Parathyroid adenoma (tissue), 2 donors: ENCODE measurements around the gene POLK.

Experiments
- H2AFZ ChIP-seq: fragments of 300-600 bp; sonication (generic); one replicate; pipeline ENCODE4 v1.7.0; 2017; ENCODE audit warnings: antibody characterized with exemption, mild to moderate bottlenecking
- H3K27ac ChIP-seq: fragments of 300-600 bp; sonication (generic); one replicate; pipeline ENCODE4 v1.7.0; 2017
- H3K27me3 ChIP-seq: fragments of 300-600 bp; sonication (generic); one replicate; pipeline ENCODE4 v1.7.0; 2017; ENCODE audit warnings: low read length; ENCODE audit not compliant: control insufficient read depth, insufficient read depth
- H3K36me3 ChIP-seq: fragments of 300-600 bp; sonication (generic); one replicate; pipeline ENCODE4 v1.7.0; 2017; ENCODE audit warnings: low read length; ENCODE audit not compliant: control insufficient read depth, insufficient read depth
- H3K4me1 ChIP-seq: fragments of 300-600 bp; sonication (generic); one replicate; pipeline ENCODE4 v1.7.0; 2017; ENCODE audit warnings: control low read depth
- H3K4me2 ChIP-seq: fragments of 300-600 bp; sonication (generic); one replicate; pipeline ENCODE4 v1.7.0; 2017; ENCODE audit warnings: low read length
- H3K4me3 ChIP-seq: fragments of 300-600 bp; sonication (generic); one replicate; pipeline ENCODE4 v1.7.0; 2017; ENCODE audit warnings: low read depth, low read length
- H3K79me2 ChIP-seq: fragments of 300-600 bp; sonication (generic); one replicate; pipeline ENCODE4 v1.7.0; 2017; ENCODE audit warnings: control low read depth
- H3K9ac ChIP-seq: fragments of 300-600 bp; sonication (generic); one replicate; pipeline ENCODE4 v1.7.0; 2017; ENCODE audit warnings: mild to moderate bottlenecking
- H3K9me3 ChIP-seq: fragments of 300-600 bp; sonication (generic); one replicate; pipeline ENCODE4 v1.7.0; 2017; ENCODE audit warnings: low read length; ENCODE audit not compliant: control insufficient read depth
- TF ChIP-seq, protein P1 (sequence below): fragments of 300-600 bp; sonication (generic); IDR thresholded peaks from one replicate; pipeline ENCODE4 v1.7.0; 2017; ENCODE audit warnings: antibody characterized with exemption, mild to moderate bottlenecking
- donor health status: primary hyperparathyroidism.

Gene POLK

DNA sequence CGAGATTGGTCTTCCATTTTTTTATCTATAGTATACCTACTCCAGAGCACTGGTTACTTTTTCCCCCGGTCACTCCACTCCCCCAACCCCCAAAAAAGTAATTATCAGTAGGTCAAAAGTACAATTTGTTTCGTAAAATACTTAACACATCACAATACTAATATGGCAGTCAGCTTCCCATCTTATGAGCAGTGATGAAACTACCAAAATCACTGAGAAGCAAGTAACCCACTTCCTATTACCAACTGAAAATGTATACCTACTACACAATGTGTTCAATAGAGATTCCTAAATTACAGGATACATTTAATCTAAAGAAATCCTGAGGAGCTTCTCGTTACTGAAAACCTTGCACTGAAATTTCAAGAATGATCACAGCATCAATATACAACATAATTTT lies 2.1 kb upstream of the POLK start:
- Histone ChIP-seq H3K36me3 (no peaks in the 10 kb centered on the region), H3K27me3 (no peaks in the 10 kb centered on the region), H3K4me1 (peaks cover 13% of the 10 kb centered on the region), H3K79me2 (peaks cover 52% of the 10 kb centered on the region), H3K9ac (no peak overlapping the region), H3K27ac (no peak overlapping the region), H3K9me3 (no peaks in the 10 kb centered on the region), H3K4me3 (peak overlapping the region; percentile 90), H3K4me2 (peak overlapping the region; percentile 79), H2AFZ (no peak overlapping the region)
- TF ChIP-seq, protein P1, sequence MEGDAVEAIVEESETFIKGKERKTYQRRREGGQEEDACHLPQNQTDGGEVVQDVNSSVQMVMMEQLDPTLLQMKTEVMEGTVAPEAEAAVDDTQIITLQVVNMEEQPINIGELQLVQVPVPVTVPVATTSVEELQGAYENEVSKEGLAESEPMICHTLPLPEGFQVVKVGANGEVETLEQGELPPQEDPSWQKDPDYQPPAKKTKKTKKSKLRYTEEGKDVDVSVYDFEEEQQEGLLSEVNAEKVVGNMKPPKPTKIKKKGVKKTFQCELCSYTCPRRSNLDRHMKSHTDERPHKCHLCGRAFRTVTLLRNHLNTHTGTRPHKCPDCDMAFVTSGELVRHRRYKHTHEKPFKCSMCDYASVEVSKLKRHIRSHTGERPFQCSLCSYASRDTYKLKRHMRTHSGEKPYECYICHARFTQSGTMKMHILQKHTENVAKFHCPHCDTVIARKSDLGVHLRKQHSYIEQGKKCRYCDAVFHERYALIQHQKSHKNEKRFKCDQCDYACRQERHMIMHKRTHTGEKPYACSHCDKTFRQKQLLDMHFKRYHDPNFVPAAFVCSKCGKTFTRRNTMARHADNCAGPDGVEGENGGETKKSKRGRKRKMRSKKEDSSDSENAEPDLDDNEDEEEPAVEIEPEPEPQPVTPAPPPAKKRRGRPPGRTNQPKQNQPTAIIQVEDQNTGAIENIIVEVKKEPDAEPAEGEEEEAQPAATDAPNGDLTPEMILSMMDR: no peak

DNA sequence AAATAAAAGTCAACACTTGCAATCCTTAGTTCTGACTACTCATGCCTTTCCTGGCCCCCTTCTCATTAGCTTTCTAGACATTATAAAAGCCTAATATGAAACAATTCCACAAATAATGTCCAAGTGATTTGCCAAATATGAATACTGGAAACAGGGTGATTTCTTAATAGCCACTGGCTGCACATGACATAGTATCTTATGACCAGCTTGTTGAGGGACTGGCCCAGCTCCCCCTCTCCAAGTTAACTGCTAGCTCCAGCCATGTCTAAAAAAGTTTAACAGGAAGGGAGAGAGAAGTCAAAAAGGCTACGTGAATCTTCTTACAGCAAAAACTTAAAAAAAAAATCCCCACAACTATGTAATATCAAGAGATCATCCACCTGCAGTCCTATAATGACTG lies 1.7 kb upstream of the POLK start:
- peak overlapping the region; percentile 79 for H3K4me2 ChIP-seq
- no peak overlapping the region for H3K27ac ChIP-seq
- H3K36me3 ChIP-seq: no peaks in the 10 kb centered on the region
- no peak overlapping the region for H3K9ac ChIP-seq
- H3K27me3 ChIP-seq: no peaks in the 10 kb centered on the region
- no peaks in the 10 kb centered on the region for H3K9me3 ChIP-seq
- peak overlapping the region; percentile 90 for H3K4me3 ChIP-seq
- H2AFZ ChIP-seq: no peak overlapping the region
- TF ChIP-seq, protein P1: no peak
- H3K79me2 ChIP-seq: peaks cover 56% of the 10 kb centered on the region
- H3K4me1 ChIP-seq: peaks cover 13% of the 10 kb centered on the region

DNA sequence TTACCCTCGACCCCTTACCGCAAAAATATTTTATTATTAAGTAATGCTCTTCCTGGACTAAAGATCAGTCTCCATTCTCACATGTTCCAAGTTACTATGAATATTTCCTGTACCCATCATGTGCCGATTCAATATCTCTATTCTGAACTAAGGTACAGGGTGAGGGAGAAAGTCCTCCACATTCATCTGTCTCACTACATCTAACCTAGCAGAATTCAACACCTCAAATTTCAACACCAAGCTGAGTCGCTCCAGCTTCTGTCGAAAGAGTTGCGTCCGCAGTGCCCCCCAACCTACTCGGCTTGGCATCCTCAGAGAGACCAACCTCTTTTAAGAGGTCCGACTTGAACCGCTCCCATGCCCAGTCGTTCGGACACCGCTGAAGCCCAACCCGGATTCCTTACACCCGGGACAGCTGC lies 1.3 kb upstream of the POLK start:
- H3K9me3 ChIP-seq: no peaks in the 10 kb centered on the region
- H3K4me3 ChIP-seq: peak overlapping the region; percentile 90
- peaks cover 13% of the 10 kb centered on the region for H3K4me1 ChIP-seq
- peaks cover 59% of the 10 kb centered on the region for H3K79me2 ChIP-seq
- H3K36me3 ChIP-seq: no peaks in the 10 kb centered on the region
- peak overlapping the region; percentile 89 for H3K27ac ChIP-seq
- peak overlapping the region; percentile 96 for H2AFZ ChIP-seq
- H3K9ac ChIP-seq: no peak overlapping the region
- TF ChIP-seq, protein P1: no peak
- H3K27me3 ChIP-seq: no peaks in the 10 kb centered on the region
- H3K4me2 ChIP-seq: peak overlapping the region; percentile 79

DNA sequence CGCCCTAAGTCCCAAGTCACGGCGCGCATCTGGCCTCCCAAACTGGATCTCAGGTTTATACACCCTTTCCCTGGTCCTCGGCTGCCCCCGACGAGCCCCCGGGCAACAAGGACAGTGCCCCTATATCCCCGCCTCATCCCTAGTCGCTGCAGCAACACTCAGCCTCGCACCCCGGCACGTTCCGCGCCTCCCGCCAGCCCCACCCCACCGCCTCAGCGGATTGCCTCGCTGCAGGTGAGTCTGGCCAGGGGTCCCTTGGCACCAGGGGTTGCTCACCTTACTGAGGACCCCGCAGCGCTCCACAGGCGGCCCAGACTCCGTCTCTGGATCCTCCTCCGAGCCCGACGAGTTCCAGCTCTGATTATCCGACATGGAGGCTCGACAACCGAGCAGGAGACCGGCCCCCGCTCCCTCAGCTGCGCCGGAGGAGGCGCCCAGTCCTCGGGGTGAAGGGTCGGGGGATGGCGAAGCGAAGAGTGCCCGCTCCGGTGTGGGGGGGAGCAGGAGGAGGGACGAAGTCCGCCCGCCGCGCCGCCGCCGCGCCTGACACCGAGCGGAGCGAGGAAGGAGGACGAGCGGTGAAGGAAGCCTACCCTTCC lies 756 bp upstream of the POLK start:
- Histone ChIP-seq H3K79me2 (peaks cover 64% of the 10 kb centered on the region), H3K9ac (peak overlapping the region; percentile 90), H3K27ac (peak overlapping the region; percentile 89), H3K27me3 (no peaks in the 10 kb centered on the region), H3K4me3 (peak overlapping the region; percentile 90), H3K36me3 (no peaks in the 10 kb centered on the region), H3K4me2 (peak overlapping the region; percentile 79), H2AFZ (peak overlapping the region; percentile 96), H3K9me3 (no peaks in the 10 kb centered on the region), H3K4me1 (peaks cover 13% of the 10 kb centered on the region)
- TF ChIP-seq, protein P1: no peak
